GM12872 (cell line): ENCODE results near the gene SPO11.
A peak's percentile ranks its signal among the peaks of the same experiment; 100 is the strongest.

Experiments used
- CTCF ChIP-seq: IDR thresholded peaks from 3 replicates; pipeline ENCODE4 v1.5.1; 2011; ENCODE audit warnings: low read depth, mild to moderate bottlenecking, low read length, moderate library complexity; ENCODE audit not compliant: insufficient read depth

SPO11 gene

GRCh38 chr20:57381596-57382503, 52.2 kb downstream of the SPO11 start:
- TF ChIP-seq CTCF, result peak; percentile 92

GRCh38 chr20:57382516-57382915, 52.9 kb downstream of the SPO11 start:
- TF ChIP-seq CTCF, result no peak

- no peak for TF ChIP-seq CTCF
Measured at GRCh38 chr20:57383447-57384347, 54.1 kb downstream of the SPO11 start.

GRCh38 chr20:57384486-57384885, 54.9 kb downstream of the SPO11 start:
- no peak for TF ChIP-seq CTCF

- no peak for TF ChIP-seq CTCF
Measured at GRCh38 chr20:57384953-57385761, 55.6 kb downstream of the SPO11 start.

GRCh38 chr20:57385940-57386339, 56.3 kb downstream of the SPO11 start:
- TF ChIP-seq CTCF, result no peak
